Measurements from ENCODE around the gene TRUB1. TPM values are rescaled to one million over a fixed set of nuclear protein-coding genes. Genes with fewer than 3 reads are reported as not detected.

The TRUB1 gene
- total RNA-seq, 2 experiments from 2014 or later, result 18.7 to 25.1 TPM

DNA sequence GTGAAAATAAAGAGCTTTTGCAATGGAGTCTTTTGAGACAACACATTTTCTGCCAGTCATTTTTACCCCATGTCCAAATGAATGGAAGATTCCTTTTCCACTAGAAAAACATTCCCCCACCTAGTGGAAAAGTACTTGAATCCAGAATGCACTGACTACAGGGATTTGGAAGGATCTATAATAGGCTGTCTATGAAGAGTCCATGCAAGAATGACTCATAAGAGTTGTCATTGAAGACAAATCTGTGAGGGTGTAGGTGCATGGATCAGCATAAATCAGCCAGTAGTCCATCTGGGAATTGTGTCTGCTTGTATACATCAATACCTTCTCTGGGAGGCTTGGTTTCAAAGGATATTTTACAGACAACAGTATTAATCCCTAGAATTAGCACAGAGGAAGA, 32.5 kb upstream of the TRUB1 start:
- ChIA-PET POLR2A (interaction anchor here (0.8 kb wide), 1 partner anchor 11 kb away, joined by 3 read pairs; no protein-coding TSS in a partner anchor), CTCF (ENCODE audit: unreplicated experiment) (no interaction called here)
- Histone ChIP-seq H3K9me2 (ENCODE audit: insufficient read depth, low read length) (no peaks in the 10 kb centered on the region), H3K4me3 (ENCODE audit: low read depth, low read length, poor library complexity, severe bottlenecking) (no peak overlapping the region), H3K4me1 (ENCODE audit: insufficient read depth, low read length, poor library complexity, severe bottlenecking) (no peaks in the 10 kb centered on the region), H3K27ac (ENCODE audit: low read depth, low read length, poor library complexity, severe bottlenecking) (no peak overlapping the region), H4K20me1 (ENCODE audit: insufficient read depth, low read length) (no peaks in the 10 kb centered on the region), H3K9me3 (ENCODE audit: low read length) (no peaks in the 10 kb centered on the region), H3K36me3 (ENCODE audit: insufficient read depth, low read length) (no peaks in the 10 kb centered on the region), H3K4me2 (ENCODE audit: low read length) (no peak overlapping the region), H3K79me2 (ENCODE audit: insufficient read depth, low read depth, low read length) (no peaks in the 10 kb centered on the region), H2AFZ (ENCODE audit: low read length) (no peak overlapping the region)
- intact Hi-C loops (cut with micrococcal nuclease; ENCODE audit: unreplicated experiment), result no loop called here
- DNase-seq (ENCODE audit: low spot score), result no peak
- no TSS peak for BruUV-seq (replicated peaks)
- TF ChIP-seq EZH2phosphoT487 (IDR thresholded peaks at IDR 0.05; ENCODE audit: borderline replicate concordance, low read depth, low read length), result no peak
- TF ChIP-seq, protein P1, sequence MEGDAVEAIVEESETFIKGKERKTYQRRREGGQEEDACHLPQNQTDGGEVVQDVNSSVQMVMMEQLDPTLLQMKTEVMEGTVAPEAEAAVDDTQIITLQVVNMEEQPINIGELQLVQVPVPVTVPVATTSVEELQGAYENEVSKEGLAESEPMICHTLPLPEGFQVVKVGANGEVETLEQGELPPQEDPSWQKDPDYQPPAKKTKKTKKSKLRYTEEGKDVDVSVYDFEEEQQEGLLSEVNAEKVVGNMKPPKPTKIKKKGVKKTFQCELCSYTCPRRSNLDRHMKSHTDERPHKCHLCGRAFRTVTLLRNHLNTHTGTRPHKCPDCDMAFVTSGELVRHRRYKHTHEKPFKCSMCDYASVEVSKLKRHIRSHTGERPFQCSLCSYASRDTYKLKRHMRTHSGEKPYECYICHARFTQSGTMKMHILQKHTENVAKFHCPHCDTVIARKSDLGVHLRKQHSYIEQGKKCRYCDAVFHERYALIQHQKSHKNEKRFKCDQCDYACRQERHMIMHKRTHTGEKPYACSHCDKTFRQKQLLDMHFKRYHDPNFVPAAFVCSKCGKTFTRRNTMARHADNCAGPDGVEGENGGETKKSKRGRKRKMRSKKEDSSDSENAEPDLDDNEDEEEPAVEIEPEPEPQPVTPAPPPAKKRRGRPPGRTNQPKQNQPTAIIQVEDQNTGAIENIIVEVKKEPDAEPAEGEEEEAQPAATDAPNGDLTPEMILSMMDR (conservative IDR thresholded peaks at IDR 0.05; ENCODE audit: low read length), result no peak

GRCh38 chr10:114906981-114907380, 31.0 kb upstream of the TRUB1 start:
- intact Hi-C loops (cut with micrococcal nuclease; ENCODE audit: unreplicated experiment), result no loop called here
- POLR2A ChIA-PET, result no interaction called here
- no peaks in the 10 kb centered on the region for H3K9me2 ChIP-seq (ENCODE audit: insufficient read depth, low read length)
- no peaks in the 10 kb centered on the region for H3K4me1 ChIP-seq (ENCODE audit: insufficient read depth, low read length, poor library complexity, severe bottlenecking)
- no peak overlapping the region for H3K4me2 ChIP-seq (ENCODE audit: low read length)
- BruUV-seq (replicated peaks), result no TSS peak
- H3K27ac ChIP-seq (ENCODE audit: low read depth, low read length, poor library complexity, severe bottlenecking), result no peak overlapping the region
- CTCF ChIA-PET (ENCODE audit: unreplicated experiment), result no interaction called here
- no peak for DNase-seq (ENCODE audit: low spot score)
- no peaks in the 10 kb centered on the region for H4K20me1 ChIP-seq (ENCODE audit: insufficient read depth, low read length)
- no peaks in the 10 kb centered on the region for H3K79me2 ChIP-seq (ENCODE audit: insufficient read depth, low read depth, low read length)
- TF ChIP-seq EZH2phosphoT487 (IDR thresholded peaks at IDR 0.05; ENCODE audit: borderline replicate concordance, low read depth, low read length), result no peak
- TF ChIP-seq, protein P1 (conservative IDR thresholded peaks at IDR 0.05; ENCODE audit: low read length), result no peak
- H2AFZ ChIP-seq (ENCODE audit: low read length), result no peak overlapping the region
- no peak overlapping the region for H3K4me3 ChIP-seq (ENCODE audit: low read depth, low read length, poor library complexity, severe bottlenecking)
- H3K9me3 ChIP-seq (ENCODE audit: low read length), result no peaks in the 10 kb centered on the region
- H3K36me3 ChIP-seq (ENCODE audit: insufficient read depth, low read length), result no peaks in the 10 kb centered on the region

DNA sequence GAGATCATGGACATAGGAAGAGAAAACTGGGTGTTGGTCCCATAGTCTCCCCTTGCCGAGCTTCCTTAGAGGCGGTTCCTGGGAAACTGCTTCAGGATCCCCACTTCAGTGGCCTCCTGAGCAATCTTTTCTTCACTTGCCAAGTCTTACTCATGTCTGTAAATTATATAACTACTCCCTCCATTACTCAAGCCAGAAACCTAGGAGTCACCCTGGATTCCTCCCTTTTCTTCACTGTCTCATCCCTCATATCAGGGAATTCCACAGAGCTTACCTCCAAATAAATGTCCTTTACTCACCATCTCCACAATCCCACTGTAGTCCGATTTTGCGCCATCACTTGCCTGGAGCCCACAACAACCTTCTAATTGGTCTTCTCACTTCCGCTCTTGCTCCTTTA, 29.1 kb upstream of the TRUB1 start:
- H3K9me2 ChIP-seq (ENCODE audit: insufficient read depth, low read length), result no peaks in the 10 kb centered on the region
- no peak for DNase-seq (ENCODE audit: low spot score)
- H3K4me1 ChIP-seq (ENCODE audit: insufficient read depth, low read length, poor library complexity, severe bottlenecking), result no peaks in the 10 kb centered on the region
- TF ChIP-seq EZH2phosphoT487 (IDR thresholded peaks at IDR 0.05; ENCODE audit: borderline replicate concordance, low read depth, low read length), result no peak
- TF ChIP-seq, protein P1 (conservative IDR thresholded peaks at IDR 0.05; ENCODE audit: low read length), result no peak
- no peak overlapping the region for H2AFZ ChIP-seq (ENCODE audit: low read length)
- ChIA-PET CTCF (ENCODE audit: unreplicated experiment) (no interaction called here), POLR2A (interaction anchor here (0.6 kb wide), 1 partner anchor 121 kb away, joined by 3 read pairs; no protein-coding TSS in a partner anchor)
- intact Hi-C loops (cut with micrococcal nuclease; ENCODE audit: unreplicated experiment), result no loop called here
- no peaks in the 10 kb centered on the region for H4K20me1 ChIP-seq (ENCODE audit: insufficient read depth, low read length)
- no peaks in the 10 kb centered on the region for H3K36me3 ChIP-seq (ENCODE audit: insufficient read depth, low read length)
- no peak overlapping the region for H3K27ac ChIP-seq (ENCODE audit: low read depth, low read length, poor library complexity, severe bottlenecking)
- no peak overlapping the region for H3K4me3 ChIP-seq (ENCODE audit: low read depth, low read length, poor library complexity, severe bottlenecking)
- no TSS peak for BruUV-seq (replicated peaks)
- H3K4me2 ChIP-seq (ENCODE audit: low read length), result no peak overlapping the region
- H3K79me2 ChIP-seq (ENCODE audit: insufficient read depth, low read depth, low read length), result no peaks in the 10 kb centered on the region
- no peaks in the 10 kb centered on the region for H3K9me3 ChIP-seq (ENCODE audit: low read length)

Data from OCI-LY7 (cell line).